ENCODE data around the gene WDR91.

The WDR91 gene

DNA sequence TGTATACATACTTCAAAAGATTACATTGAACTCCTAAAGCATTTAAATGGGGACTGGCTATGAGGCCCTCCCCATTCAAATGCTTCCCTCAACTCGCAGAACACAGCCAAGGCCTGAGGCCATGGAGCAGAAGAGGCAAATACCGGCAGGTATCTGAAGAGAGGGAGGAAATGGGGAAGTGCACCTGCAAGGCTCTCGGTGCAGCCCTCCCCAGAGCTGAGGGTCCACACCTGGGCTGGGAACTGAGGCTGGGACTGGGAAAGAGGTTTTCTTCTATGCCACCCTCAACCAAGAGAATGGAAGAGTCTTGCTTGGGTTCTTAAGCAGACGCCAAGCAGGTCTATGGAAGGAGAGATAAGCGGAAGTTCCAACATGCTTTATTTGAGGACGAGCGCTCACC lies 27.8 kb downstream of the WDR91 start:
- peaks cover 46% of the 10 kb centered on the region for H3K9me3 Mint-ChIP-seq
- TF ChIP-seq, protein P1, sequence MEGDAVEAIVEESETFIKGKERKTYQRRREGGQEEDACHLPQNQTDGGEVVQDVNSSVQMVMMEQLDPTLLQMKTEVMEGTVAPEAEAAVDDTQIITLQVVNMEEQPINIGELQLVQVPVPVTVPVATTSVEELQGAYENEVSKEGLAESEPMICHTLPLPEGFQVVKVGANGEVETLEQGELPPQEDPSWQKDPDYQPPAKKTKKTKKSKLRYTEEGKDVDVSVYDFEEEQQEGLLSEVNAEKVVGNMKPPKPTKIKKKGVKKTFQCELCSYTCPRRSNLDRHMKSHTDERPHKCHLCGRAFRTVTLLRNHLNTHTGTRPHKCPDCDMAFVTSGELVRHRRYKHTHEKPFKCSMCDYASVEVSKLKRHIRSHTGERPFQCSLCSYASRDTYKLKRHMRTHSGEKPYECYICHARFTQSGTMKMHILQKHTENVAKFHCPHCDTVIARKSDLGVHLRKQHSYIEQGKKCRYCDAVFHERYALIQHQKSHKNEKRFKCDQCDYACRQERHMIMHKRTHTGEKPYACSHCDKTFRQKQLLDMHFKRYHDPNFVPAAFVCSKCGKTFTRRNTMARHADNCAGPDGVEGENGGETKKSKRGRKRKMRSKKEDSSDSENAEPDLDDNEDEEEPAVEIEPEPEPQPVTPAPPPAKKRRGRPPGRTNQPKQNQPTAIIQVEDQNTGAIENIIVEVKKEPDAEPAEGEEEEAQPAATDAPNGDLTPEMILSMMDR (IDR thresholded peaks at IDR 0.05; ENCODE audit: unreplicated experiment in 3 of 3), result no peak
- peaks cover 95% of the 10 kb centered on the region for H3K36me3 Mint-ChIP-seq (ENCODE audit: low read depth)
- no peaks in the 10 kb centered on the region for H3K4me1 Mint-ChIP-seq
- H3K27me3 Mint-ChIP-seq (ENCODE audit: low read depth), result no peaks in the 10 kb centered on the region
- no peak overlapping the region for H3K27ac Mint-ChIP-seq
- H3K4me3 Mint-ChIP-seq, result no peak overlapping the region

DNA sequence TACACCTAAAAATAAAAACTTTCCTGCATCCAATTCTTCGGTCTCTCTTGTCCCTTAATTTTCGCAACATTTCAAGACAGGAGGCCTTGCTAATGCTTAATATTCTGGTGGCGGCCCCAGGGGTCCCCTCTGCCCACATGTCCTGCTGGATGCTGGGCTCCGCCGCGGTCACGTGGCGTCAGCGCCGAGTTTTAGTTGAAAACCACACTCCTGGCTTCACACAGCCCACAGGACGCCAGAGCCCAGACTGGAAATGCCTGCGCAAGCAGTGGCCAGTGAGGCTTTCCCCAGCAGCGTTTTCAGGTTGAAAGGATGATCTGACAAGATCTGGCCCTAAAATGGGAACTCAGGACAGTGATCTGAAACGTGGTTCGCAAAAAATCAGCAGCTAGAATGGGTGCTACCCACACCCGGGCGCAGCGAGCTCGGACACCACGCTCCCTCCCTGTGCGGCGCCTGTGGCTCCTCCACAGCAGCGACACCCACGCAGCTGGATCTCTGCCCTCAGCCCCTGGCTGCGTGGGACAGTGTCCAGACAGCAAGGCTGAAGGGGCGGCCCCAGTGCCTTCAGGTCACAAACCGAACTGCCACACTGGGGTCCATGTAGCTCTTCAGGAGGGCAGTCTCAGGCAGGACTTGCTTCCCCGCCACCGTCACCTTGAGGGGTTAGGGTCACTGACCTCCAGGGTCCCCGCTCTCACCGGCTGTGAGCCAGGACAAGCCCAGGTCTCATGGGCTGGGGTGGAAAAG lies 29.2 kb downstream of the WDR91 start:
- no peaks in the 10 kb centered on the region for H3K27me3 Mint-ChIP-seq (ENCODE audit: low read depth)
- TF ChIP-seq, protein P1 (IDR thresholded peaks at IDR 0.05; ENCODE audit: unreplicated experiment in 3 of 3), result no peak
- H3K4me3 Mint-ChIP-seq, result no peak overlapping the region
- H3K27ac Mint-ChIP-seq, result no peak overlapping the region
- H3K9me3 Mint-ChIP-seq, result peaks cover 48% of the 10 kb centered on the region
- H3K36me3 Mint-ChIP-seq (ENCODE audit: low read depth), result peaks cover 89% of the 10 kb centered on the region
- no peaks in the 10 kb centered on the region for H3K4me1 Mint-ChIP-seq

DNA sequence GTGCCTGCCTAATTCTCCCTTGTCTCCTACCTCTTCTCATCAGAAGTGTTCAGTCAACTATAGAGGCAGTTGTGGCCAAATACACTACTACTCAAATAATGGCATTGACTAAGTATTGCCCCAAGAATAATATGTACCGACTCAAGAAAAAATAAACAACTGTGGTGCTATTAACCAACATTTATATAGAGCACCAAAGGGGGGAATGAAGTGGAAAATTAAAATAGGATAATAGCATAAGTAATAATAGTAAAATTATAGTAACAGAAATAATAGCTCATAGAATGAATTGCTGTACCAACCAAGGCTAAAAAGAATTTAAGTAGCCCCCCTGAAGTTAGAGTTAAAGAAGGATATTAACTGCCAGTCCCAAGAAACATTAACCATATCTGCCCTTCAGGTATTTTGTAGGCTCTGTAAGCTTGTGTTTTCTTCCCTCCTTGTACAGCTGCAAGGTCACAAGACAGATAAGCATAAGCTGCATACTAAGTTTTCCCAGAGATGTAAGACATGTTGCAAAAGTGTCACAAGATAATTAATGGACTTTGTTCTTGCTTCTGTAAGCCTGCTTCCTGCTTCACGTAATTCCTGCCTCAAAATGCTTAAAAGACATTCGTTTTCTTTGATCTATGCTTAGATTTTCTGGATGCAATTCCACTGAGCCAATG lies 29.9 kb downstream of the WDR91 start:
- Mint-ChIP-seq H3K27me3 (ENCODE audit: low read depth) (no peaks in the 10 kb centered on the region), H3K36me3 (ENCODE audit: low read depth) (peaks cover 89% of the 10 kb centered on the region), H3K4me3 (no peak overlapping the region), H3K9me3 (peaks cover 48% of the 10 kb centered on the region), H3K4me1 (no peaks in the 10 kb centered on the region), H3K27ac (no peak overlapping the region)
- TF ChIP-seq, protein P1 (IDR thresholded peaks at IDR 0.05; ENCODE audit: unreplicated experiment in 3 of 3), result no peak

DNA sequence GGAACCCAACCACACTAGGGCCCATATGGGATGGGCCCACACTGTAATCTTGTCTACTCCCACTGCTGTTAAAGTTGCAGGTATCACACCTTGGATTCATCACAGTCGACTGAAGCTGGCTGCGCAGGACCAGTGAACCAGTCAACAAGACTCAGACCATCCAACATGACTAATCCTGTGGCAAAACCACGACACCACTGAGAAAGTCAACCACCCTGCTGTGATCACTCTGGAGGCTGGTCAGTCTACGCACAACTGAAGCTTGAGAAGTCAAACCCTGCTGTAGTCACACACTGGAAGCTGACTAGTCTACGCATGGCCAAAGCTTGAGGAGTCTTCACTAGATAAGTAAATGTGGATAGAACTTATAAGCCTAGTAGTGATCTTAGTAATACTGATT lies 31.2 kb downstream of the WDR91 start:
- Mint-ChIP-seq H3K27me3 (ENCODE audit: low read depth) (no peaks in the 10 kb centered on the region), H3K4me1 (no peaks in the 10 kb centered on the region), H3K4me3 (no peak overlapping the region), H3K9me3 (peaks cover 48% of the 10 kb centered on the region), H3K36me3 (ENCODE audit: low read depth) (peaks cover 83% of the 10 kb centered on the region), H3K27ac (no peak overlapping the region)
- TF ChIP-seq, protein P1 (IDR thresholded peaks at IDR 0.05; ENCODE audit: unreplicated experiment in 3 of 3), result no peak

DNA sequence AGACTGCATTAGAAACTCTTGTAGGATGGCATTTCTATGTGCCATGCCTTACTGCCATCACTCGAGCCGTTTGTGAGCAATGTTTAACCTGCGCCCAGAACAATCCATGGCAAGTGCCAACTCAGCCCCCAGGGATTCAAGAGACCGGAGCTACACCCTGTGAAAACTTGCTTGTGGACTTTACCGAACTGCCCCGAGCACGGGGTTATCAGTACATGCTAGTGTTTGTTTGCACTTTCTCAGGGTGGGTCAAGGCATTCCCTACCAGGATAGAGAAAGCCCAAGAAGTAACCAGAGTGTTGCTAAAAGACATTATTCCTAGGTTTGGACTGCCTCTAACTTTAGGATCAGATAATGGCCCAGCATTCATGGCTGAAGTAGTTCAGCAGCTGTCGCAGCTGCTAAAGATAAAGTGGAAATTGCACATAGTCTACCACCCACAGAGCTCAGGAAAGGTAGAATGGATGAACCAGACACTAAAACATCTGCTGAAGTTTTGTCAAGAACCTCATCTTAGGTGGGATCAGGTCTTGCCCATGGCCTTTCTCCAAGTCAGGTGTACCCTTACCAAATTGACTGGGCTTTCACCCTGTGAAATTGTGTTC lies 31.9 kb downstream of the WDR91 start:
- H3K36me3 Mint-ChIP-seq (ENCODE audit: low read depth), result peaks cover 77% of the 10 kb centered on the region
- H3K4me1 Mint-ChIP-seq, result no peaks in the 10 kb centered on the region
- no peaks in the 10 kb centered on the region for H3K27me3 Mint-ChIP-seq (ENCODE audit: low read depth)
- TF ChIP-seq, protein P1 (IDR thresholded peaks at IDR 0.05; ENCODE audit: unreplicated experiment in 3 of 3), result no peak
- H3K9me3 Mint-ChIP-seq, result peaks cover 48% of the 10 kb centered on the region
- H3K27ac Mint-ChIP-seq, result no peak overlapping the region
- H3K4me3 Mint-ChIP-seq, result no peak overlapping the region

Measured in nephron (organoid).